Peyer's patch (tissue), 4 donors: ENCODE data around the gene WIPF1.

ENCODE experiments used
- CTCF ChIP-seq, 6 experiments: fragments of 450-650 bp in 4 of 6; fragments of 200-600 bp in 2 of 6; sonication (generic) in 1 of 6; IDR thresholded peaks; one replicate each; pipeline ENCODE4 v1.5.1; 2017 to 2019; ENCODE audit warnings: antibody characterized with exemption in 6 of 6, mild to moderate bottlenecking in 3 of 6, moderate library complexity in 1 of 6
- POLR2A ChIP-seq, 2 donors: fragments of 450-650 bp; IDR thresholded peaks; one replicate each; pipeline ENCODE4 v1.5.1; 2017; ENCODE audit warnings: antibody characterized with exemption in 2 of 2, mild to moderate bottlenecking in 2 of 2, moderate library complexity in 2 of 2

- TF ChIP-seq CTCF (IDR thresholded peaks at IDR 0.05), result no peak
- TF ChIP-seq POLR2A (IDR thresholded peaks at IDR 0.05), result no peak
Observed at GRCh38 chr2:174623106-174623637, 25.6 kb upstream of the WIPF1 start.
